Stimulated activated CD8-positive, alpha-beta memory T cell treated with anti-CD3 and anti-CD28 coated beads, Interleukin-4, amount 100 ng/mL, for 24 hours (primary cell): Measurements from ENCODE around the gene R3HDML.
"Not testable (repeated sequence)": the region's sequence is repeated elsewhere in the genome, so short reads cannot be mapped to it uniquely, and the experiment has no call there.

Experiments used
- DNase-seq: peaks from one replicate; pipeline ENCODE4 v3.0.0-alpha.2; 2020; ENCODE audit warnings: low read depth

R3HDML gene

GRCh38 chr20:44328428-44328827, 8.4 kb upstream of the R3HDML start:
- no peak for DNase-seq

- no peak for DNase-seq
These were observed 5.6 kb upstream of the R3HDML start for GRCh38 chr20:44331201-44331600.

- DNase-seq = no peak
These were observed 2.5 kb upstream of the R3HDML start for GRCh38 chr20:44334306-44334705.

GRCh38 chr20:44334709-44335108, 2.1 kb upstream of the R3HDML start:
- no peak for DNase-seq

GRCh38 chr20:44335675-44336074, 1.2 kb upstream of the R3HDML start:
- no peak for DNase-seq

GRCh38 chr20:44336086-44336485, 757 bp upstream of the R3HDML start:
- no peak for DNase-seq

- no peak for DNase-seq
These were observed 5.4 kb downstream of the R3HDML start for GRCh38 chr20:44342248-44342647.

- DNase-seq = no peak
These were observed 6.4 kb downstream of the R3HDML start for GRCh38 chr20:44343162-44343675.

- DNase-seq = no peak
These were observed 7.9 kb downstream of the R3HDML start for GRCh38 chr20:44344723-44345122.

- DNase-seq = no peak
These were observed 8.3 kb downstream of the R3HDML start for GRCh38 chr20:44345147-44345546.

GRCh38 chr20:44345941-44346340, 9.1 kb downstream of the R3HDML start:
- not testable (repeated sequence) for DNase-seq

- no peak for DNase-seq
These were observed 11.4 kb downstream of the R3HDML start for GRCh38 chr20:44348168-44348659.

- DNase-seq = no peak
These were observed 12.5 kb downstream of the R3HDML start for GRCh38 chr20:44349349-44349748.

GRCh38 chr20:44350567-44350966, 13.7 kb downstream of the R3HDML start:
- no peak for DNase-seq

GRCh38 chr20:44354979-44355497, 18.2 kb downstream of the R3HDML start:
- DNase-seq = no peak

GRCh38 chr20:44355498-44356352, 18.9 kb downstream of the R3HDML start, which contains the start of gene HNF4A:
Gene HNF4A, plus strand, starts transcription at chr20:44355699. Its CDS starts 106 bp downstream, at chr20:44355805.
- DNase-seq = no peak

GRCh38 chr20:44356353-44356723, 19.5 kb downstream of the R3HDML start:
- no peak for DNase-seq

GRCh38 chr20:44357020-44357419, 20.2 kb downstream of the R3HDML start:
- no peak for DNase-seq

- DNase-seq = no peak
These were observed 20.8 kb downstream of the R3HDML start for GRCh38 chr20:44357555-44358125.

GRCh38 chr20:44358776-44359175, 21.9 kb downstream of the R3HDML start:
- no peak for DNase-seq

- DNase-seq = no peak
These were observed 23.4 kb downstream of the R3HDML start for GRCh38 chr20:44360221-44360620.

GRCh38 chr20:44361021-44361420, 24.2 kb downstream of the R3HDML start:
- no peak for DNase-seq

- DNase-seq = no peak
These were observed 25.7 kb downstream of the R3HDML start for GRCh38 chr20:44362466-44362940.
